Ishikawa (cell line): ENCODE measurements around the gene HOXC6.

Source experiments
- CEBPB ChIP-seq: IDR thresholded peaks from 2 replicates; pipeline ENCODE4 v1.6.1; 2012
- CREB1 ChIP-seq: IDR thresholded peaks from 2 replicates; pipeline ENCODE4 v1.6.1; 2012; ENCODE audit warnings: low read depth
- EGR1 ChIP-seq: IDR thresholded peaks from 2 replicates; pipeline ENCODE4 v1.6.1; 2012
- EP300 ChIP-seq: IDR thresholded peaks from 2 replicates; pipeline ENCODE4 v1.6.1; 2012; ENCODE audit warnings: borderline replicate concordance
- FOXM1 ChIP-seq: IDR thresholded peaks from 2 replicates; pipeline ENCODE4 v1.6.1; 2012; ENCODE audit warnings: low read depth, borderline replicate concordance
- MAX ChIP-seq: IDR thresholded peaks from 2 replicates; pipeline ENCODE4 v1.6.1; 2012
- NFIC ChIP-seq: IDR thresholded peaks from 2 replicates; pipeline ENCODE4 v1.6.1; 2012
- RAD21 ChIP-seq: IDR thresholded peaks from 2 replicates; pipeline ENCODE4 v1.6.1; 2012; ENCODE audit warnings: low read depth
- REST ChIP-seq: IDR thresholded peaks from 2 replicates; pipeline ENCODE4 v1.6.1; 2012; ENCODE audit warnings: low read depth, mild to moderate bottlenecking
- TAF1 ChIP-seq: IDR thresholded peaks from 2 replicates; pipeline ENCODE4 v1.6.1; 2012; ENCODE audit warnings: low read depth, mild to moderate bottlenecking
- TCF12 ChIP-seq: IDR thresholded peaks from 2 replicates; pipeline ENCODE4 v1.6.1; 2012; ENCODE audit warnings: low read depth
- TEAD4 ChIP-seq: IDR thresholded peaks from 2 replicates; pipeline ENCODE4 v1.6.1; 2012
- USF1 ChIP-seq: IDR thresholded peaks from 2 replicates; pipeline ENCODE4 v1.6.1; 2012
- YY1 ChIP-seq: IDR thresholded peaks from 2 replicates; pipeline ENCODE4 v1.6.1; 2012; ENCODE audit warnings: low read depth
- ZBTB7A ChIP-seq: IDR thresholded peaks from 2 replicates; pipeline ENCODE4 v1.6.1; 2012; ENCODE audit warnings: low read depth

Gene HOXC6

GRCh38 chr12:53996240-53997203 is 31.7 kb upstream of the HOXC6 start:
- TF ChIP-seq RAD21, result no peak
- TF ChIP-seq TCF12, result no peak
- no peak for TF ChIP-seq EGR1
- no peak for TF ChIP-seq FOXM1
- no peak for TF ChIP-seq TAF1
- no peak for TF ChIP-seq ZBTB7A
- TF ChIP-seq USF1, result no peak
- TF ChIP-seq MAX, result no peak
- no peak for TF ChIP-seq TEAD4
- no peak for TF ChIP-seq CEBPB
- TF ChIP-seq NFIC, result no peak
- no peak for TF ChIP-seq EP300
- TF ChIP-seq REST, result no peak
- TF ChIP-seq CREB1, result no peak
- TF ChIP-seq YY1, result no peak

- no peak for TF ChIP-seq ZBTB7A
- TF ChIP-seq CREB1, result no peak
- no peak for TF ChIP-seq TAF1
- TF ChIP-seq YY1, result no peak
- TF ChIP-seq FOXM1, result no peak
- TF ChIP-seq MAX, result no peak
- TF ChIP-seq REST, result no peak
Measured at GRCh38 chr12:53997204-53998109, 30.8 kb upstream of the HOXC6 start.

- TF ChIP-seq TAF1 (no peak), EGR1 (no peak), NFIC (no peak), MAX (no peak), CREB1 (no peak), TCF12 (no peak), REST (no peak), EP300 (no peak), YY1 (no peak), RAD21 (no peak), ZBTB7A (no peak), TEAD4 (no peak), FOXM1 (no peak), USF1 (no peak), CEBPB (no peak)
Measured at GRCh38 chr12:53998110-53998899, 29.9 kb upstream of the HOXC6 start.
